HG02970 (cell line): ENCODE measurements around the gene PRM3.

ENCODE experiments used
- ATAC-seq: cut with Tn5 transposase; IDR thresholded peaks from one replicate; pipeline ENCODE4 v1.9.1; 2021; ENCODE audit warnings: mild to moderate bottlenecking, moderate library complexity, moderate number of reproducible peaks; ENCODE audit not compliant: unreplicated experiment, low FRiP score

PRM3 gene, protein sequence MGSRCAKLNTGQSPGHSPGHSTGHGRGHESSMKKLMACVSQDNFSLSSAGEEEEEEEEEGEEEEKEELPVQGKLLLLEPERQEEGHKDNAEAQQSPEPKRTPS

DNA sequence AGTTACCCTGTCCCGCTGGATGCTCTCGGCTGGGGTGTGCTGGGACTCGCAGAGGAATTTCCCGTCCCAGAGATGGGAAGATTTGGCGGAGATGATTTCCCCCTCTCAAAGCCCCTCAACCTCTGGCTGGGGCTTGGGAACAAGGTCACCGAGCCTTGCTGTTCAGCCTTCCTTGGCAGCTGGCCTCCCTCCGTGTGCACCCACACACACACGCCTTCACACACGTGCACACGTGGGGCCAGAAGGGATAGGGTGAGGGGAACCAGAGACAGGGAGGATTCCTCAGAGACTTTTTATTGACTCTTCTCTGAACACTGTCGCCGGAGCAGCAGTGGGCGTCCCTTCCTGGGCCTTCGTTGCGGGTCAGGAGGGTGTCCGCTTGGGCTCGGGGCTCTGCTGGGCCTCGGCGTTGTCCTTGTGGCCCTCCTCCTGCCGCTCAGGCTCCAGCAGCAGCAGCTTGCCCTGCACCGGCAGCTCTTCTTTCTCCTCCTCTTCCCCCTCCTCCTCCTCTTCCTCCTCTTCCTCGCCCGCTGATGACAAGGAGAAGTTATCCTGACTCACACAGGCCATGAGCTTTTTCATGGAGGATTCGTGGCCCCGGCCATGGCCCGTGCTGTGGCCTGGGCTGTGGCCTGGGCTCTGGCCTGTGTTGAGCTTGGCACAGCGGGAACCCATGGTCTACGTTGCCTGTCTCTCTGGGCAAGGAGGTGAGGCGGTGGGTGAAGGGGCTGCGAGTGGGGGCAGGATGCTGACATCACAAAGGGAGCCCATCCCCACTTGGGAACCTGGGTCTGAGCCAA is at the start of gene PRM3:
PRM3 (minus strand) TSS at position 709 of the 800 bp plus-strand sequence; CDS start at position 675, 34 bp downstream.
- no peak for ATAC-seq

DNA sequence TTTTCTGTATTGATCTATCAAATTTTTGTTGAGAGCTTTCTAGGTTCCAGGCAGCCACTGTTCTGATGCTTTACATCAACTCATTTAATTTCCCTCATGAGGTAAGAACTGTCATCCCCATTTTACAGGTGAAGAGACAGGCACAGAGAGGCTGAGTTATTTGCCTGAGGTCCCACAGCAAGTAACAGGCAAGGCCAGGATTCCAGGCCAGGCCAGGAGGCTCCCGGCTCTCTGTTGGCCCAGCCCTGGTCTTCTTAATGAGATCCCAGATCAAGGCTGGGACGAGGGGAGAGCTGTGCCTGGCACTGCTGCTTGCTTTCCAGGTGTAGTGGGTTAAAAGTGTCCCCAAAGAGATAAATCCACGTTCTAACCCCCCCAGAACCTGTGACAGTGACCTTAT is 49.4 kb upstream of the PRM3 start:
- ATAC-seq = no peak

DNA sequence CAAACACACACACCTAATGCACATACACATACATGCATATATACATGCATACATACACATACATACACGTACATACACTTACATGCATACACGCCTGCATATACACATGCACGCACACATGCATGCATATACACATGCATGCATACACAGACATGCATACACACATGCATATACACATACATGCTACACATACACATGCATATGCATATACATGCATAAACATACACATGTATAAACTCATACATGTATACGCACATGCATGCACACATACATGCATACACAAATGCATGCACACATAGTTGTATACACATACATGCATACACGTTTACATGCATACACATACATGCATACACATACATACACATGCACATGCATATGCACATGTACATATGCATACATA is 48.2 kb upstream of the PRM3 start:
- no peak for ATAC-seq

DNA sequence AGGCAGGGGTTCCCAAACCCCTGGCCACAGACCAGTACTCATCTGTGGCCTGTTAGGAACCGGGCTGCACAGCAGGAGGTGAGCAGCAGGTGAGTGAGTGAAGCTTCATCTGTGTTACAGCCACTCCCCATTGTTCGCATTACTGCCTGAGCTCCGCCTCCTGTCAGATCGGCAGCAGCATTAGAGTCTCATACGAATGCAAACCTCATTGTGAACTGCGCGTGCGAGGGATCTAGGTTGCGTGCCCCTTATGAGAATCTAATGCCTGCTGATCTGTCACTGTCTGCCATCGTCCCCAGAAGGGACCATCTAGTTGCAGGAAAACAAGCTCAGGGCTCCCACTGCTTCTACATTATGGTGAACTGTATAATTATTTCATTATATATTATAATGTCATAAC is 46.7 kb upstream of the PRM3 start:
- ATAC-seq = no peak

DNA sequence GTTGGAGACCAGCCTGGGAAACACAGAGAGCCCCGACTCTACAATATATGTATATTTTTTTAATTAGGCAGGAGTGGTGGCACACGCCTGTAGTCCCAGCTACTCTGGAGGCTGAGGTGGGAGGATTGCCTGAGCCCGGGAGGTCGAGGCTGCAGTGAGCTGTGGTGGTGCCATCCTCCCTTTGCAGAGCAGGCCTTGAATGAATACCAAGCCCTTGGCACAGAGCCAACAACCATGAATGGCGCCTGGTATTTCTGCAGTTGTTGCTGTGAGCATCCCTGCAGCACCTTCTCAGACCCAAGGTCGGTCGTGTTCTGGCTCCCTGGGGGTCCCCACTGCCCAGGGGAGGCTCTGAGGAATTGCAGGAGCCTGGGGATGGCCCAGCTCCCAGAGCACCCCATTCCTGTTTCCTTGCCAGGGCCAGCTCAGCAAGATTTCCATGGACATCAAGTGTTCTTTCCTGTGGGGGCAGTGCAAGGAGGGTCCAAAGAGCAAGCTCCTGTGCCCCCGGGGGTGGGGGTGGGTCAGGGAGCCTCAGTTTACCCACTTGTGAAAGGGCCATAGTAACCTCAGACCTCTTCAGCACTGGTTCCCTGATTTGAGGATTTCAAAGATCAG is 46.2 kb upstream of the PRM3 start:
- no peak for ATAC-seq

DNA sequence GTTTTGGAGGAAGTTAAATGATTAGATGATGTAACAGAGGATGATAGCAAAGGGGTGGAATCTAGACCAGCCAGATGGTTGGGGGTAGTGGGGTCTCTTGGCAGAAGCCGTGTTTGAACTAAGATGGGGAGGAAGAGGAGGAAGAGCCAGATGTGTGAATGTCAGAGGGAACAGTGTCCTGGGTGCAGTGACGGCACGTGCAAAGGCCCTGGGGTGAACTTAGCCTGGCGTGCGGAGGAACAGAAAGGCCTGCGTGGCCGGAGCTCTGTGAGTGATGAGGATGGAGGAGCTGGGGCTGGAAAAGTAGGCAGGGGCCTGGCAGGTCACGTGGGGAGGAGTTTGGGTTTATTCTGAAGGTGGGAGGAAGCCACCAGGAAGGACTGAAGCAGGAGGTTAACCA is 45.4 kb upstream of the PRM3 start:
- ATAC-seq = no peak

DNA sequence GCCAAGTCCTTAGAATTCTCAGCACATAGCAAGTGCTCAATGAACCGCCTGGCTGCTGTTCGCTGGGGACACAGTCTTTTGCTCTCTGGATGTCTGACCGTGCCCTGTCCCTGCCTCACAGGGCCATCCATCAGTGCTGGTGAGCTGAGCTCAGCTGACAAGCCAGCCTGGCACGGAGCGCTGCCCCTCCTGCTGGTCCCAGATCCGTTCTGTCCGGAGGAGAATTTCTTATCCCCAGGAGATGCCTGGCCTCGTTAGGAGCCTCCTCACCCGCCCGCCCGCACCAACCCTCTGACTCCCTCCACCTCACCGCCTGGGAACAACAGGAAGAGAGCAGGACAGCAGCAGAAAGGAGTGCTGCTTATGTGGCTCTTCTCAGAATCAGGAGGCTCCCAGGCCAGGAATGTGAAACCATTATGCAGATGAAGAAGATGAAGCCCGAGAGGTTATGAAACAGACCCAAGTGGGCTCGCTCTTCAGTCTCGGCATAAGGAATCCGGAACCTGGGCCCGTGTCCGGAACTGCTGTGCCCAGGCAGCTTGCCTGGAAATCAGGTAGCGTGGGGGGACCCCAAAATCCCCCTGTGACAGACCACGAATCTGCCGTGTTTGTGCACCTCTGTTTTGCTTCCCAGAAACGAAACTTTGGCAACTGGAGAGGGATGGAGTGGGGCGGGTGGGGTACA is 43.0 kb upstream of the PRM3 start:
- no peak for ATAC-seq

DNA sequence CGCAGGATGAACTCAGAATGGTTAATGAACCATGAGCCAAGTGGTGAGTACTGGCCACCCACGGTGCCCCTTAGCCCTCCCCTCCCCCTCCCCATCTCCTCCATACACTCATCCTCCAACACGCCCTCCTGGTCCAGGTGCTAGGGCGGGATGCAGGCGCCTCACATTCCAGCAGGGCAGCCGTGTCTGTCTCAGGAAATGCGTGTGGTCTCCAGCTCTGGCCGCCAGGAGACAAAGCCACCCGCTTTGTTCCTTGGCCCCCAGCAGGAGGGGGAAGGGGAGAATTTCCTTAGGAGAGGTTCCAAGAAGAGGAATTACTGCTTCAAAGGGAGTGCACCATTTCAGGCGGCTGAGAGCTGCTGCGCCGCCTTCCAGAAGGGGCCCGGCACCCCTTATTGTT is 42.1 kb upstream of the PRM3 start:
- no peak for ATAC-seq

DNA sequence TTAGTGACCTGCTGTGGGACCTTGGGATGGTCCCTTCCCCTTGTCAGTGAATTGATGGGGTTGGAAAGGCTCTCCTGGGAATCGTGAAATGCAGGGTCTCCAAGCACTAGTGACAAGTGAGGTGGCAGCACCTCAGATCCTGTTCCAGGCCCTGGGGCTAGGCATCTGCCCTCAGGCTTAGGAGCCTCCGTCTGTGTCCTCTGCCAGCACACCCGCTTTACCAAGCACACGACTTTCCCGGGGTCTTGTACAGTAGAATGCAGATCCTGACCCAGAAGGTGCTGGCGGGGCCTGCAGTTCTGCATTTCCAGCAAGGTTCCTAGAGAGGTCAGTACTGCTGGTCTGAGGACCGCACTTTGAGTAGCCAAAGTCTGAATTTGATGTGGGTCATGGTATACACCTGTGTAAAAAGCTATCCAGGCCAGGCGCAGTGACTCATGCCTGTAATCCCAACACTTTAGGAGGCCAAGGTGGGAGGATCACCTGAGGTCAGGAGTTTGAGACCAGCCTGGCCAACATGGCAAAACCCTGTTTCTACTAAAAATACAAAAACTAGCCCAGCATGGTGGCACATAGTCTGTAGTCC is 41.0 kb upstream of the PRM3 start:
- ATAC-seq = no peak

DNA sequence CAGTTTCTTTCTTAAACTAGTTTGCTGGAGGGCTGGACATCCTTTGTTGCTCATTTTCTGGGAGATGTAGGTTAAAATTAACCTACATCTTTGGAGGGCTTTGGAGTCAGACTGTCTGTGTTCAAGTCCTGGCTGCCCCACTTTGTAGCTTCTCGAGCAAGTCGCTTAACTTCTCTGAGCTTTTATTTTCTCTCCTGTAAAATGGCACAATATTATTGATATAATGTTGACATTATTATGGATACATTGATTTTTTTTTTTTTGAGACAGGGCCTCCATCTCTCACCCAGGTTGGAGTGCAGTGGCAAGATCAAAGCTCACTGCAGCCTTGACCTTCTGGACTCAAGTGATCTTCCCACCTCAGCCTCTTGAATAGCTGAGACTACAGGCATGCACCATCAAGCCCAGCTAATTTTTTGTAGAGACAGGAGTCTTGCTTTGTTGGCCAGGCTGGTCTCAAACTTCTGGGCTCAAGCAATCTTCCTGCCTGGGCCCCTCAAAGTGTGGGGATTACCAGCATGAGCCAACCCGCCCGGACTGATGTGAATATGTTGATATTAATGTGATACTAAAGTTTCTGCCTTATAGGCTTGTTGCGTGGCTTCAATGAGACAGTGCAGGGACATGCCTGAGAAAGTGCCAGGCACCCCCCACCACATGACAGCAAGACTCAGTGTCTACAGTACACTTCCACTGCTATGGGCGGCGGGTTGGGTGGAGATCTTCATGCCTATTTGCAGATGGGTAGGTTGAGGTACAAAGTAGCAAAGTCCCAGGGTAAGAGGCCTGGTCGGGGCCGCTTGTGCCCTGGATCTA is 40.3 kb upstream of the PRM3 start:
- ATAC-seq = no peak

DNA sequence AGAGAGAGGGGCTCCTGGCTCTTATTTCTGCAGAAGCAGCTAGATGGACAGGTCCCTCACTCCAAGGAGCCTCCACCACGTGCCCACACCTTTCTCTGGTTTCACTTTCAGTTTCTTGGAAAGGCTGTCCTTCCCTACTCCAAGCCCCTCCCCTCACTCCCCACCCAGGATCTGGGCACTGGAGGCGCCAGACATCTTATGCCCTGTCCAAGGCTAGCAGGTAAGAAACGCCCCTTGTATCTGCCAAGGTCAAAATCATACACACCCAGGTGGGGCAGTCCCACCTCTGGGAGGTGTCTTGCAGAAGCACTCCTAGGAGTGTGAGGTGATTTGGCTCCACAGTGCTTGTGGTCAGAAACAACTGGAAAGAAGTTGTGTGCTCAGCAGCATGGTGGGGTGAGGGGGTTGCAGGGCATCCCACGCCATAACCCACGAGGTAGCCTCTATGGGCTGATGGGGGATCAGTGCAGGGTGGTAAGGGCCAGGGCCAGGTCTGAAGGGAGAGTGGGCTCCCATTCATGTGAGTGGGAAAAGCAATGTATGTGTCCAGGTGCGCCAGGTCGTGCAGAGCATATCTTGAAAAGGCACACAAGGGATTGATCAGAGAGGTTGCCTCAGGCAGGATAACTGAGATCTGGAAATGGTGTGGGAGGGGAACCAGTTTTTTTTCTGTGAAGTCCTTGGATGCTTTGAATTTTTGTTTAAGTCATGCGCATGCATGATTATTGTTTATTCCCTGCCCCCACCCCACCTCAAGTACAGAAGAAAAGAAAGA is 39.5 kb upstream of the PRM3 start:
- ATAC-seq = no peak

DNA sequence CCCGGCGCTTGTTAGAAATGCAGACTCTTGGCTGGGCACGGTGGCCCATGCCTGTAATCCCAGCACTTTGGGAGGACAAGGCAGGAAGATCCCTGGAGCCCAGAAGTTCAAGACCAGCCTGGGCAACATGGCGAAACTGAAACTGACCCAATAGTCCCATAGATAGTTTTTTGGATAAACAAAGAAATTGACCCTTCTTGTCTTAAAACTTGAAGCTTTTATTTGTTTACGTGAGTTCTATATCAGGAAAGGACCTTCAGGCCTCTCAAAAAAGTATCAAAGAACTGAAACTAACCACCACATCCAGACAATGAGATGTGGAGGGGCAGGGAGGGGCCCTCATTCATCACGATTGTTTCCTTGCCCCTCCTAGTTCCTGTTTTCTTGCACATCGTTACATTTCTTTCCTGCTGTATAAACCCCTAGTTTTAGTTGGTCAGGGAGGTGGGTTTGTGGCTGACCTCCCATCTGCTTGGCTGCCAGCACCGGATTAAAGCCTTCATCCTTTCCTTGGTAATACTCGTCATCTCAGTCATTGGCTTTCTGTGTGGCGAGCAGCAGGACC is 37.6 kb upstream of the PRM3 start:
- ATAC-seq = no peak

DNA sequence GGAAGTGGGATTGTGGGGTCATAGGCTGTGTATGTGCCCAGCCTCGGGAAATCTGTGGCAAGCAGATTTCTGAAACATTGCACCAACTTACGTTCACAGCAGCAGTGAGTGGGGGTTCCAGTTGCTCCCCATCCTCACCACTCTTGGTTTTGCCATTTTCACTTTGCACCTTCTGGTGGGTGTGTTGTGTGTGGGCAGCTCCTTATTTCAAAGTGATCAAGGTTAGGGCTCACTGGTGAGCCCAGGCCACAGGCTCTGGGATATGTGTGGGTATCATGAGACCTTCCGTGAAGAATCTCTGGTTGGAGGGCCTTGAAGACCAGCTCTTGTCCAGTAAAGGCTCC is 37.2 kb upstream of the PRM3 start:
- ATAC-seq = no peak

DNA sequence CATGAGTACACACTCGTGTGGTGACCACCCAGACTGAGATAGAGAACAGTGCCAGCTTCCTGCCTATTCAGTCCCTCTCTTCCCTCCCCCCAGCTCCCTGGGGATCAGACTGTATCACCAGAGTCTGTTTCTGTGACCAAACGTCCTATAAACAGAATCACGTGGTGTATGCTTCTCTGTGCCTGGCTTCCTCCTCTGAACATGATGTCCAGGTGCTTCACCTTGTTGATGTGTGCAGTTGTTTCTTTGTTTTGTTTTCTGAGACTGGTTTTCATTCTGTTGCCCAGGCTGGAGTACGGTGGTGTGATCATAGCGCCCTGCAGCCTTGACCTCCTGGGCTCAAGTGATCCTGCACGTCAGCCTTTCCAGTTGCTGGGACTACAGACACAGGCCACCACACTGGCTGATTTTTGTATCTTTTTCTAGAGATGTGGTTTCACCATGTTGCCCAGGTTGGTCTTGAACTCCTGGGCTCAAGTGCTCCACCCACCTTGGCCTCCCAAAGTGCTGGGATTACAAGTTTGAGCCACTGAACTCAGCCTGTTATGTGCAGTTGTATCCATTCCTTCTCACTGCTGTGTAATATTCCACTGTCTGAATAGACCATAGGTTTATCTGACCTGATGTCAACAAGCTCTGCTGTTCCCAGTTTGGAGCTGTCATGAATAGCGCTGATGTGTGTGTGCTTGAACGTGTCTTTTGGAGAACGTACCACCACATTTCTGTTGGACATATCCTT is 36.6 kb upstream of the PRM3 start:
- peak; percentile 48 for ATAC-seq

DNA sequence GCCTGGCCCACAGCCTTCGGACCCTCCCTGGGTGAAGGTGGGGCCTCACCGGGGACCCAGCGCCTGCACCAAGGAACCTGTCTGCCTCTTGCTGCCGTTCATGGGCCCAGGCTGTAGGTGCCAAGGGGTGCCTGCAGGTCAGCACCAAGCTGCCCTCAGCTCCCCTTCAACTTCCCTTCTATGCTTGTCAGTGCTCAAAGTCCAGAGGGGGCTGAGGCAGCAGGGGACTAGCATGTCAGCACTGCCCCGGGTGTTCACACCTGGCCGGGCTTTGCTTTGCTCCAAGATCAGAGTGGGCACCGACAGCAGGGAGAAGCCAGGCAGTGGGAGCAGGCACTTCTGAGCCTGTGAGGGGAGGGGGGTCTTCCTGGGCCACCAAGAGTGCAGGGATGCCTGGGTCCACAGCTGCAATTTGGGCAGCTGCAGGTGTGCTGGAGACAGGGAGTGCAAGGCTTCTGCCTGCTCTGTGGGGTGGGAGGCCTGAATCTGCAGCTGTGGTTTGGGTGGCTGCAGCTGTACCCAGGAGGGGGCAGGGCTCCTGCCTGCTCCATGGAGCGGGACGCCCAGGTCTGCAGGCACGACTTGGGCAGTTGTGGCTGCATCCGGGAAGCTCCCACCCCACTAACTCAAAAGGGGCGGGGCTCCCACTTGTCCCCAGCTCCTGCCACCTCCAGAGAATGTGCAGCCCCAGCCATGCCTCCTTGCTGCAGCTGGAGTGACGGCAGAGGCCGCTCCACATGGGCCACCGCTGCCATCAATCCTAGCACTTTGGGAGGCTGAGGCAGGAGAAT is 35.3 kb upstream of the PRM3 start:
- no peak for ATAC-seq

DNA sequence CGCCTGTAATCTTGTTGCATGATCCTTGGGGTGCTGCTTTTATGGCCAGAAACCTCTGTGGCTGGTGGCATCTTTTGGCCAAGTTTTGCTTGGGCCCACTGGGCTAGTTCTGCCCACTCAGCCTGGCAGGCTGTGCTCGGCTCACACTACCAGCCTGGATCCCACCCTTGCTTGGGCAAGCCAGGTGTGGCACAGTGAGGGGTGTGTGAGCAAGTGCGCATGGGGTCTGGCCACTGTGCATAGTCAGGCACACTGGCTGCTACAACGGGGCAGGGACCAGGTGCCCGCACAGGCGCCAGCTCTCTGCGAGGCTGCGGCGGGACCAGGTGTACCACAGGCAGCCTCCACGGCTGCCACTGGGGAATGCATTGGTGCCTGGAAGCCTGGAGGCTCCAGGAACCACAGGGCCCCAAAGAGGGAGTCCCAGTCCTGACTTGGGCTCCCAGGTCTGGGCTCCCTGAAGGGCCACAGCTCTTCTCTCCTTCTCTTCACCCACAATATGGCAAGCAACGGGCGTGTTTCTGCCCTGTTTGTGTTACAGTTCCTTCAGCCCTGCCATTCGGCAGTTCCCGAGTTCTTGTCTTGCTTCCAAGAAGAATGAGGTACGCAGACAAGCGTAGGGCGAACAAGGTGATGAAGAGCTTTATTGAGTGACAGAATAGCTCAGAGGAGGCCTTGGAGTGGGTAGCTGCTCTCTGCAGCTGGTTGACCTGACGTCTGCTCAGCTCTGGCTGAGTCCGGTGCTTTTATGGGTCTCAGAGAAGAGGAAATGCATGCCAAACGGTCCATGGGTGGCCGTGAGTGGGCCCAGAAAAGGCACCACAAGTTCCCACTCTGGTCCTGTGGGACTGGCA is 34.4 kb upstream of the PRM3 start:
- no peak for ATAC-seq
